Breast epithelium (tissue), 4 donors: ENCODE results near the gene MXRA5. TPM values are rescaled to one million over a fixed set of nuclear protein-coding genes. Genes with fewer than 3 reads are reported as not detected.

Experiments
- DNase-seq, 2 donors: peaks; one replicate each; pipeline ENCODE4 v3.0.0-alpha.2; 2019; ENCODE audit warnings: low spot score in 2 of 2
- H3K27ac ChIP-seq, 2 donors: fragments of 200-600 bp; sonication (generic) in 1 of 2; one replicate each; pipeline ENCODE4 v1.5.1; 2016 to 2019; ENCODE audit warnings: mild to moderate bottlenecking in 1 of 2
- H3K27me3 ChIP-seq, 2 donors: fragments of 200-600 bp; sonication (generic) in 1 of 2; one replicate each; pipeline versions ENCODE4 v1.5.1 to v1.6.0; 2017 to 2019; ENCODE audit warnings: control low read depth in 1 of 2, mild to moderate bottlenecking in 1 of 2
- H3K36me3 ChIP-seq: fragments of 200-600 bp; one replicate; pipeline ENCODE4 v1.5.1; 2019
- H3K4me1 ChIP-seq, 2 donors: fragments of 200-600 bp; sonication (generic); one replicate each; pipeline ENCODE4 v1.5.1; 2016 to 2019; ENCODE audit warnings: control low read depth in 1 of 2
- H3K4me3 ChIP-seq, 3 donors: fragments of 200-600 bp; sonication (generic); 1 replicate in 2 of 3; 2 replicates in 1 of 3; pipeline ENCODE4 v1.5.1; 2016 to 2019; ENCODE audit warnings: mild to moderate bottlenecking in 3 of 3, moderate library complexity in 2 of 3
- H3K9me3 ChIP-seq, 2 donors: fragments of 200-600 bp; sonication (generic) in 1 of 2; one replicate each; pipeline ENCODE4 v1.5.1; 2016 to 2019; ENCODE audit warnings: control low read depth in 1 of 2
- POLR2AphosphoS5 ChIP-seq, 3 donors: sonication (generic); formaldehyde crosslinking; IDR thresholded peaks; one replicate each; pipeline ENCODE4 v1.6.1; 2017; ENCODE audit warnings: antibody characterized with exemption in 3 of 3
- intact Hi-C: fragments of 100-400 bp; cut with DNase I; formaldehyde crosslinking; loops from one replicate; pipeline ENCODE4 v1.15.1; 2023; ENCODE audit warnings: low total_unique reads
- total RNA-seq, 3 donors: library from RNA; depleted of rRNA; stranded (reverse); fragments of >200 nt; gene quantifications; one replicate each; pipeline ENCODE4 v1.1.0, GENCODE V29; 2016
- TF ChIP-seq, protein P1 (sequence below), 3 donors: fragments of 450-650 bp; IDR thresholded peaks; one replicate each; pipeline ENCODE4 v1.5.1; 2016 to 2017; ENCODE audit warnings: antibody characterized with exemption in 3 of 3, mild to moderate bottlenecking in 3 of 3, moderate library complexity in 3 of 3

The MXRA5 gene
- total RNA-seq, 3 donors from 2014 or later: 2.1 to 6.6 (median 2.9) TPM

DNA sequence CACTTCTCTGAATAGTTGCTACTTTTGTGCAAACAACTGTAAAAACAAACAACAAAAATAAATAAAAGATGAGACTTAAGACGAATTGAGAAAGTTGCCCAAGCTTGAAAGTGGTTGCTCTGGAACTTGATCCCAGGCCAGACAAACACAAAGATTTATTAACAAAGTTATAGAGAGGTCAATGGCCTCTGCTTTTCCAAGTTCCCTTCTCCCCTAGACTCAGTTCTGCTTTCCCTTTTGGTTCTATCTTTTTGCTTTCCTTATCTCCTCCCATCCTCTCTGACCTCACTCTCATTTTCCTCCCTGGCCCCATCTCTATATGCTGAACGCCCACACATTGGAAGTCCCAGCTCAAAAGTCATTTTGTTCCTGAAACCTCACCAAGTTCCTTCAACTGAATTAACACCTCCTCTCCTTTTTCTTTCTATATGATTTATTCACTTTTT lies 82.7 kb downstream of the MXRA5 start:
- TF ChIP-seq, protein P1, sequence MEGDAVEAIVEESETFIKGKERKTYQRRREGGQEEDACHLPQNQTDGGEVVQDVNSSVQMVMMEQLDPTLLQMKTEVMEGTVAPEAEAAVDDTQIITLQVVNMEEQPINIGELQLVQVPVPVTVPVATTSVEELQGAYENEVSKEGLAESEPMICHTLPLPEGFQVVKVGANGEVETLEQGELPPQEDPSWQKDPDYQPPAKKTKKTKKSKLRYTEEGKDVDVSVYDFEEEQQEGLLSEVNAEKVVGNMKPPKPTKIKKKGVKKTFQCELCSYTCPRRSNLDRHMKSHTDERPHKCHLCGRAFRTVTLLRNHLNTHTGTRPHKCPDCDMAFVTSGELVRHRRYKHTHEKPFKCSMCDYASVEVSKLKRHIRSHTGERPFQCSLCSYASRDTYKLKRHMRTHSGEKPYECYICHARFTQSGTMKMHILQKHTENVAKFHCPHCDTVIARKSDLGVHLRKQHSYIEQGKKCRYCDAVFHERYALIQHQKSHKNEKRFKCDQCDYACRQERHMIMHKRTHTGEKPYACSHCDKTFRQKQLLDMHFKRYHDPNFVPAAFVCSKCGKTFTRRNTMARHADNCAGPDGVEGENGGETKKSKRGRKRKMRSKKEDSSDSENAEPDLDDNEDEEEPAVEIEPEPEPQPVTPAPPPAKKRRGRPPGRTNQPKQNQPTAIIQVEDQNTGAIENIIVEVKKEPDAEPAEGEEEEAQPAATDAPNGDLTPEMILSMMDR (IDR thresholded peaks at IDR 0.05): no peak
- no peak for TF ChIP-seq POLR2AphosphoS5 (IDR thresholded peaks at IDR 0.05)
- Histone ChIP-seq H3K36me3 (no peaks in the 10 kb centered on the region), H3K9me3 (peaks cover 9 to 18% of the 10 kb centered on the region in 2 donors), H3K4me3 (no peak overlapping the region), H3K27ac (no peak overlapping the region), H3K27me3 (no peaks in the 10 kb centered on the region), H3K4me1 (no peaks in the 10 kb centered on the region)
- DNase-seq: no peak
- intact Hi-C loops: no loop called here

DNA sequence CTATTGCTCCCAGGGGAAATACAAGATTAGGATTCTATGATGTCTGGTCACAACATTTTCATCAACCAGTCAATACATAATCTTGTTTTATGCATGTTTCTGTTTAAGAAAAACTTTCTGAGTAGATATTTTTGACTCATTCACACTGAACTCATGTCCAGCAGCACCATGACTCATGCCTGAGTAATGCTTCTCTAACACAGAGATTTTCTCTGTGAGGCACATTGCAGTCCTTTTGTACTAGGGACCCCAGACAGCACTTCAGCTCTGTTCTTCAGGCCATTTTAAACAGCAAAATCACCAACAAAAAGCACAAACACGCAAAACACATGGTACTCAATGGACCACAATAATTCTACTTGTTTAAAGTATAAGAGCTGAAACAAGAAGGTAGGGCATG lies 83.6 kb downstream of the MXRA5 start:
- Histone ChIP-seq H3K4me1 (no peaks in the 10 kb centered on the region), H3K4me3 (no peak overlapping the region), H3K27ac (no peak overlapping the region), H3K9me3 (peaks cover 9 to 18% of the 10 kb centered on the region in 2 donors), H3K27me3 (no peaks in the 10 kb centered on the region), H3K36me3 (no peaks in the 10 kb centered on the region)
- intact Hi-C loops: no loop called here
- no peak for DNase-seq
- TF ChIP-seq POLR2AphosphoS5 (IDR thresholded peaks at IDR 0.05): no peak
- TF ChIP-seq, protein P1 (IDR thresholded peaks at IDR 0.05): no peak
